ENCODE results near the gene ZNF217.
"Not testable (repeated sequence)": the region's sequence is repeated elsewhere in the genome, so short reads cannot be mapped to it uniquely, and the experiment has no call there.

Gene ZNF217

DNA sequence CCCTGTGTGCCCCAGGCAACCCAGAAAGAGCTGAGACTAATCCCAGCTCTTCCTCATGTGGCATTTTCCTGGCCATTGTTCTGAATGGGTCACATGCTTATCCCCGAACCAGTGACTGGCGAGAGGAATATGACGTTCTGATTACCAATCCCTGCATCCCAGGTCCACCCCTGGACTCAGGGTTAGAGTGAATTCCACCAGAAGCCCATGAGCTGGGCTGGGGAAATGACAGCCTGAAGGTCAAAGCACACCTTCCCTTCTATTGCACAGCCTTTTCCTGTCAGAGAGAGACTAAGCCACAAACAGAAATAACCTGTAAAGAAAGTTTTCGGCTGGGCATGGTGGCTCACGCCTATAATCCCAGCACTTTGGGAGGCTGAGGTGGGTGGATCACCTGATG lies 70.9 kb downstream of the ZNF217 start:
- DNase-seq = no peak

DNA sequence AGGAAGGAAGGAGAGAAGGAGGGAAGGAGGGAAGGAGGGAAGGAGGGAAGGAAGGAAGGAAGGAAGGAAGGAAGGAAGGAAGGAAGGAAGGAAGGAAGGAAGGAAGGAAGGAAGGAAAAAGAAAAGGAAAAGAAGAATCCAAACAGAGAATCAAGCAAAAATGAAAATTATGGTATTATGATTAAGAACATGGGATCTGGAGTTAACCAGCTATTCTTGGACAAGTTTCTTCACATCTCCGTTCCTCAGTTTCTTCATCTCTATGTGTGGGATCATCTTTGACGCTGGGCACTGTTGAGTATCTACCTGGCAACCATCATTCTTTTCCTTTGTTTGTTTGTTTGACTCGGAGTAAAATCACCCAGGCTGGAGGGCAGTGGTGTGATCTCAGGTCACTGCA lies 71.6 kb downstream of the ZNF217 start:
- DNase-seq = no peak

DNA sequence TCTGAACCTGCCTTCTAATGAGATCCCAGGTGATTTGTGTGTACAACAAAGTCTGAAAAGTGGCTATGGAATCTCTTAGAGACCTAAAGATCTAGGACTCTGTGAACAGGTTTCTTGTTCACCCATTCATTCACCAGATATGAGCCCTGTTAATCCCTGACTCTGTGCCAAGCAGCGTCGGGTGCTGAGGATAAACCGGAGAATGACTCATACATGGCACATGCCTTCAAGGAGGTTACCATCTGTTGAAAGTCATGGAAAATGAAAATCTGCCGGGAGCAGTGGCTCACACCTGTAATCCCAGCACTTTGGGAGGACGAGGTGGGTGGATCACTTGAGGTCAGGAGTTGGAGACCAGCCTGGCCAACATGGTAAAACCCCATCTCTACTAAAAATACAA lies 72.2 kb downstream of the ZNF217 start:
- DNase-seq = not testable (repeated sequence)

DNA sequence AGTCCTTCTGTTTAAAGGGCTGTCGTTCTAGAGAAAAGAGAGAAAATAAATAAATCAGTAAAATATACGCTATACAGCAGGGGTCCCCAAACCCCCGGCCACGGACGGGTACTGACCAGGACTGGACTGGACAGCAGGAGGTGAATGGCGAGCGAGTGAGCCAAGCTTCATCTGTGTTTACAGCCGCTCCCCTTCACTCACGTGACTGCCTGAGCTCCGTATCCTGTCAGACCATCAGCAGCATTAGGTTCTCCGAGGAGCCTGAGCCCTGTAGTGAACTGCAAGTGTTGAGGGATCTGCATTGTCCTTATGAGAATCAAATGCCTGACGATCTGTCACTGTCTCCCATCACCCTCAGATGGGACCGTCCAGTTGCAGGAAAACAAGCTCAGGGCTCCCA lies 76.5 kb downstream of the ZNF217 start:
- no peak for DNase-seq
